Measurements from ENCODE around the gene PC.

PC gene

GRCh38 chr11:66891851-66892660, 66.1 kb downstream of the PC start:
- H3K9ac ChIP-seq (ENCODE audit: low read length): no peak overlapping the region
- H3K27me3 ChIP-seq (ENCODE audit: control insufficient read depth, insufficient read depth, low read length): no peaks in the 10 kb centered on the region
- peaks cover 21% of the 10 kb centered on the region; the same call in 1 of the 2 replicates for H3K4me1 ChIP-seq (ENCODE audit: control insufficient read depth, insufficient read depth, low read length)
- no peak overlapping the region for H3K4me3 ChIP-seq (ENCODE audit: low read depth, low read length)
- peak overlapping the region; percentile 48; the same call in 1 of the 2 replicates for H3K27ac ChIP-seq (ENCODE audit: low read depth, low read length)
- H3K36me3 ChIP-seq (ENCODE audit: control insufficient read depth, insufficient read depth, low read length): no peaks in the 10 kb centered on the region
- H3K9me3 ChIP-seq (ENCODE audit: control insufficient read depth, insufficient read depth, low read depth, low read length): no peaks in the 10 kb centered on the region

- Histone ChIP-seq H3K36me3 (ENCODE audit: control insufficient read depth, insufficient read depth, low read length) (no peaks in the 10 kb centered on the region), H3K27ac (ENCODE audit: low read depth, low read length) (no peak overlapping the region), H3K27me3 (ENCODE audit: control insufficient read depth, insufficient read depth, low read length) (no peaks in the 10 kb centered on the region), H3K9me3 (ENCODE audit: control insufficient read depth, insufficient read depth, low read depth, low read length) (no peaks in the 10 kb centered on the region), H3K4me1 (ENCODE audit: control insufficient read depth, insufficient read depth, low read length) (peaks cover 27% of the 10 kb centered on the region; the same call in 1 of the 2 replicates), H3K9ac (ENCODE audit: low read length) (no peak overlapping the region), H3K4me3 (ENCODE audit: low read depth, low read length) (no peak overlapping the region)
Measured at GRCh38 chr11:66889960-66890359, 68.2 kb downstream of the PC start.

DNA sequence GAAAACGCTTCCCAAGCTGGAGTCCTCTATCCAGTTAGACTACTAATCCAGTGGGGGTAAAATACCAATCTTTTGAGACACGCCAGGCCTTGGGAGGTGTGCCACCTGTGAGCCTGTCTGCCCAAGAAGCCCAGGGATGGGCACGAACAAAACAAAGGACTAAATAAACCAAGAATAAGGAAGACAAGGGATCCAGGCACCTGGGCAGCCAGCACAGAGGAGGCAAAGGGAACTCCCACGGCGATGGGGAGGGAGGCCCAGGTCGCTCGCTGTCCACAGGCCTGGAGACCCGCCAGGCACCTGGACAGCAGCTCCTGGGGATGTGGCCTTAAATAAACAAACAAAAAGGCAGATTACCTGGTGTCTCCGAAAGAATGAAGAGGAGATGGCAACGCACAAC, 69.9 kb downstream of the PC start:
- Histone ChIP-seq H3K4me1 (ENCODE audit: control insufficient read depth, insufficient read depth, low read length) (peaks cover 25% of the 10 kb centered on the region; the same call in 1 of the 2 replicates), H3K27ac (ENCODE audit: low read depth, low read length) (no peak overlapping the region), H3K4me3 (ENCODE audit: low read depth, low read length) (no peak overlapping the region), H3K9ac (ENCODE audit: low read length) (no peak overlapping the region), H3K9me3 (ENCODE audit: control insufficient read depth, insufficient read depth, low read depth, low read length) (no peaks in the 10 kb centered on the region), H3K27me3 (ENCODE audit: control insufficient read depth, insufficient read depth, low read length) (no peaks in the 10 kb centered on the region), H3K36me3 (ENCODE audit: control insufficient read depth, insufficient read depth, low read length) (no peaks in the 10 kb centered on the region)

- peaks cover 26% of the 10 kb centered on the region; the same call in 1 of the 2 replicates for H3K4me1 ChIP-seq (ENCODE audit: control insufficient read depth, insufficient read depth, low read length)
Measured at GRCh38 chr11:66887526-66887925, 70.7 kb downstream of the PC start.

GRCh38 chr11:66886671-66887221, 71.4 kb downstream of the PC start:
- no peaks in the 10 kb centered on the region for H3K36me3 ChIP-seq (ENCODE audit: control insufficient read depth, insufficient read depth, low read length)
- H3K9me3 ChIP-seq (ENCODE audit: control insufficient read depth, insufficient read depth, low read depth, low read length): no peaks in the 10 kb centered on the region
- H3K27ac ChIP-seq (ENCODE audit: low read depth, low read length): no peak overlapping the region
- H3K4me3 ChIP-seq (ENCODE audit: low read depth, low read length): no peak overlapping the region
- no peak overlapping the region for H3K9ac ChIP-seq (ENCODE audit: low read length)
- H3K4me1 ChIP-seq (ENCODE audit: control insufficient read depth, insufficient read depth, low read length): peaks cover 27% of the 10 kb centered on the region; the same call in 1 of the 2 replicates
- H3K27me3 ChIP-seq (ENCODE audit: control insufficient read depth, insufficient read depth, low read length): no peaks in the 10 kb centered on the region

More at GRCh38 chr11:66887526-66887925, 70.7 kb downstream of the PC start:
- no peaks in the 10 kb centered on the region for H3K27me3 ChIP-seq (ENCODE audit: control insufficient read depth, insufficient read depth, low read length)
- no peaks in the 10 kb centered on the region for H3K36me3 ChIP-seq (ENCODE audit: control insufficient read depth, insufficient read depth, low read length)
- no peak overlapping the region for H3K4me3 ChIP-seq (ENCODE audit: low read depth, low read length)
- no peaks in the 10 kb centered on the region for H3K9me3 ChIP-seq (ENCODE audit: control insufficient read depth, insufficient read depth, low read depth, low read length)
- no peak overlapping the region for H3K27ac ChIP-seq (ENCODE audit: low read depth, low read length)
- no peak overlapping the region for H3K9ac ChIP-seq (ENCODE audit: low read length)

- no peaks in the 10 kb centered on the region for H3K27me3 ChIP-seq (ENCODE audit: control insufficient read depth, insufficient read depth, low read length)
- H3K27ac ChIP-seq (ENCODE audit: low read depth, low read length): no peak overlapping the region
- no peak overlapping the region for H3K4me3 ChIP-seq (ENCODE audit: low read depth, low read length)
- H3K36me3 ChIP-seq (ENCODE audit: control insufficient read depth, insufficient read depth, low read length): no peaks in the 10 kb centered on the region
- no peaks in the 10 kb centered on the region for H3K9me3 ChIP-seq (ENCODE audit: control insufficient read depth, insufficient read depth, low read depth, low read length)
- H3K9ac ChIP-seq (ENCODE audit: low read length): no peak overlapping the region
- H3K4me1 ChIP-seq (ENCODE audit: control insufficient read depth, insufficient read depth, low read length): peaks cover 26% of the 10 kb centered on the region
Measured at GRCh38 chr11:66885950-66886440, 72.2 kb downstream of the PC start.

DNA sequence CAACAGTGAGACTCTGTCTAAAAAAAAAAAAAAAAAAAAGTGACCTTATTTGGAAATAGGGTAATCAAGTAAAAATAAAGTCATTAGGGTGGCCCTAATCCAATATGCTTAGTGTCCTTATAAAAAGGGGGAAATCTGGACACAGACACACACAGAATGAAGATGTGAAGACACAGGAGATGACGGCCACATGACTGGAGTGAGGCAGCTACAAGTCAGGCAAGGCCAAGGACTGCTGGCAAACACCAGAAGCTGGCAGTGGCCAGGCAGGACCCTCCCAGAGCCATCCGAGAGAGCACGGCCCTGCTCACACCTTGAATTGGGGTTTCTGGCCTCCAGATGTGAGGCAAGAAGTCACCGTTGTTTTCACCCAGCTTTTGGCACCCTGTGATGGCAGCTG, 72.7 kb downstream of the PC start:
- no peak overlapping the region for H3K4me3 ChIP-seq (ENCODE audit: low read depth, low read length)
- no peak overlapping the region for H3K9ac ChIP-seq (ENCODE audit: low read length)
- peaks cover 32% of the 10 kb centered on the region for H3K4me1 ChIP-seq (ENCODE audit: control insufficient read depth, insufficient read depth, low read length)
- H3K36me3 ChIP-seq (ENCODE audit: control insufficient read depth, insufficient read depth, low read length): no peaks in the 10 kb centered on the region
- no peaks in the 10 kb centered on the region for H3K9me3 ChIP-seq (ENCODE audit: control insufficient read depth, insufficient read depth, low read depth, low read length)
- no peaks in the 10 kb centered on the region for H3K27me3 ChIP-seq (ENCODE audit: control insufficient read depth, insufficient read depth, low read length)
- H3K27ac ChIP-seq (ENCODE audit: low read depth, low read length): no peak overlapping the region

DNA sequence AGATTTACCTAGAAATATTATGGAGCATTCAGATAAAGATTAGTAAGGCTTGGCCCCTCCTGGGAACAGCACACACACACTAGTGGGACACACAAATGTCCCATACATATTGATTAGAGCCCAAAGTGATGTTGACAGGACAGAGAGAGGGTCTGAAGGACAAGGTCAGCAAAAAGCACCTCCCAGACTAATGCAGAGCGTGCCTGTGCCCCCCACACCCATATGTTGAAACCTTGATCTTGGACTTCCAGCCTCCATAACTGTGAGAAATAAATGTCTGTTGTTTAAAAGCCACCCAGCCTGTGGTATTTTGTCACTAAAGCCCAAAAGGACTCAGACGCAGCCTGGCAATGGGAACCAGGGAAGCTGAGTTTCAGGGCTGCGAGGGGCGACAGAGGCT, 73.7 kb downstream of the PC start:
- H3K36me3 ChIP-seq (ENCODE audit: control insufficient read depth, insufficient read depth, low read length): no peaks in the 10 kb centered on the region
- no peak overlapping the region for H3K9ac ChIP-seq (ENCODE audit: low read length)
- H3K27ac ChIP-seq (ENCODE audit: low read depth, low read length): no peak overlapping the region
- peaks cover 34% of the 10 kb centered on the region for H3K4me1 ChIP-seq (ENCODE audit: control insufficient read depth, insufficient read depth, low read length)
- no peaks in the 10 kb centered on the region for H3K9me3 ChIP-seq (ENCODE audit: control insufficient read depth, insufficient read depth, low read depth, low read length)
- no peak overlapping the region for H3K4me3 ChIP-seq (ENCODE audit: low read depth, low read length)
- no peaks in the 10 kb centered on the region for H3K27me3 ChIP-seq (ENCODE audit: control insufficient read depth, insufficient read depth, low read length)

GRCh38 chr11:66883016-66883965, 74.9 kb downstream of the PC start:
- Histone ChIP-seq H3K27me3 (ENCODE audit: control insufficient read depth, insufficient read depth, low read length) (no peaks in the 10 kb centered on the region), H3K9me3 (ENCODE audit: control insufficient read depth, insufficient read depth, low read depth, low read length) (no peaks in the 10 kb centered on the region), H3K9ac (ENCODE audit: low read length) (no peak overlapping the region), H3K4me1 (ENCODE audit: control insufficient read depth, insufficient read depth, low read length) (peaks cover 34% of the 10 kb centered on the region), H3K27ac (ENCODE audit: low read depth, low read length) (no peak overlapping the region), H3K4me3 (ENCODE audit: low read depth, low read length) (no peak overlapping the region), H3K36me3 (ENCODE audit: control insufficient read depth, insufficient read depth, low read length) (no peaks in the 10 kb centered on the region)

DNA sequence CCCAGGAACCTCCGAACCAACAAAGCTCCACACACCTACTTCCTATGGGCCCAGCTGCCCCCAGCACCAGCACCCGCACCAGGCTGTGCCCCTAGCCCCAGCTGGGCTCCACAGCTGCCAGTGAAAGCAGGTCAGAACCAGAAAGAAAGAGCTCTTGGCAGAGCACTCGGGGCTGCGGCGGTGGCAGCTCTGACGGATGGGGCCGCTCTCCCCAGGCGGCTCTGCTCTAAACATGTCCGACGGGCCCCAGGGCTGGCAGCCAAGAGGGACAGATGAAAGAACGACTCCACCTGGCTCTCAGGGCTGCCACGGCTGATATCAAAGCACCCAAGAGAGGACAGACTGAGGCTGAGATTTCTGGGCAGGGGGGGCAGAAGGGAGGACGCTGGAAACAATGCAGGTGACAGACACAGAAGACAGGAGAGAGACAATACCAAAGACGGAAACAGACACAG, 75.6 kb downstream of the PC start:
- 0 out of 2 replicates have a peak overlapping the region, but pooled peaks have one; percentile 16 for H3K27ac ChIP-seq (ENCODE audit: low read depth, low read length)
- H3K27me3 ChIP-seq (ENCODE audit: control insufficient read depth, insufficient read depth, low read length): no peaks in the 10 kb centered on the region
- H3K9ac ChIP-seq (ENCODE audit: low read length): no peak overlapping the region
- no peaks in the 10 kb centered on the region for H3K9me3 ChIP-seq (ENCODE audit: control insufficient read depth, insufficient read depth, low read depth, low read length)
- peaks cover 34% of the 10 kb centered on the region for H3K4me1 ChIP-seq (ENCODE audit: control insufficient read depth, insufficient read depth, low read length)
- no peaks in the 10 kb centered on the region for H3K36me3 ChIP-seq (ENCODE audit: control insufficient read depth, insufficient read depth, low read length)
- no peak overlapping the region for H3K4me3 ChIP-seq (ENCODE audit: low read depth, low read length)

Data from HUES6 (cell line).